OCI-LY1 (cell line): Measurements from ENCODE around the gene NFIB.

Experiments
- H2AFZ ChIP-seq: fragments of 200-600 bp; sonication (generic), shearing (Covaris generic); 2 replicates; pipeline ENCODE4 v1.6.0; 2014; ENCODE audit warnings: antibody characterized with exemption, mild to moderate bottlenecking, low read length
- H3F3A ChIP-seq: fragments of 200-600 bp; sonication (generic), shearing (Covaris generic); 2 replicates; pipeline ENCODE4 v1.6.0; 2014; ENCODE audit warnings: mild to moderate bottlenecking, antibody characterized with exemption, low read length, moderate library complexity; ENCODE audit not compliant: insufficient read depth
- H3K27ac ChIP-seq: fragments of 200-600 bp; sonication (generic); 2 replicates; pipeline ENCODE4 v1.5.1; 2014; ENCODE audit warnings: low read length, mixed run types, mild to moderate bottlenecking, low read depth; ENCODE audit not compliant: poor library complexity, severe bottlenecking
- H3K27me3 ChIP-seq: fragments of 200-600 bp; sonication (generic); 2 replicates; pipeline ENCODE4 v1.6.0; 2014; ENCODE audit warnings: antibody characterized with exemption, mild to moderate bottlenecking, low read length, moderate library complexity; ENCODE audit not compliant: insufficient read depth
- H3K36me3 ChIP-seq: fragments of 200-600 bp; sonication (generic); 2 replicates; pipeline ENCODE4 v1.6.1; 2014; ENCODE audit warnings: mild to moderate bottlenecking, antibody characterized with exemption, low read length, moderate library complexity, mixed read lengths; ENCODE audit not compliant: insufficient read depth
- H3K4me1 ChIP-seq: fragments of 200-600 bp; sonication (generic); 2 replicates; pipeline ENCODE4 v1.5.1; 2014; ENCODE audit warnings: mild to moderate bottlenecking, low read length, moderate library complexity; ENCODE audit not compliant: insufficient read depth, severe bottlenecking
- H3K4me2 ChIP-seq: fragments of 200-600 bp; sonication (generic), shearing (Covaris generic); 2 replicates; pipeline ENCODE4 v1.6.1; 2014; ENCODE audit warnings: low read length
- H3K4me3 ChIP-seq: fragments of 200-600 bp; sonication (generic); 2 replicates; pipeline ENCODE4 v1.5.1; 2014; ENCODE audit warnings: low read length, low read depth, mild to moderate bottlenecking, mixed read lengths; ENCODE audit not compliant: poor library complexity, severe bottlenecking
- H3K79me2 ChIP-seq: fragments of 200-600 bp; shearing (Covaris generic); 2 replicates; pipeline ENCODE4 v1.6.1; 2016; ENCODE audit warnings: mixed run types, low read length, mixed read lengths; ENCODE audit not compliant: insufficient read depth
- H3K9ac ChIP-seq: fragments of 200-600 bp; sonication (generic), shearing (Covaris generic); 2 replicates; pipeline ENCODE4 v1.6.1; 2014; ENCODE audit warnings: mild to moderate bottlenecking, low read length, mixed read lengths
- H3K9me2 ChIP-seq: fragments of 200-600 bp; sonication (generic), shearing (Covaris generic); 2 replicates; pipeline ENCODE4 v1.6.1; 2014; ENCODE audit warnings: low read depth, mild to moderate bottlenecking, low read length, mixed read lengths
- H3K9me3 ChIP-seq: fragments of 200-600 bp; shearing (Covaris generic); 2 replicates; pipeline ENCODE4 v1.6.1; 2014; ENCODE audit warnings: low read length, mixed read lengths
- H4K20me1 ChIP-seq: fragments of 200-600 bp; sonication (generic), shearing (Covaris generic); 2 replicates; pipeline ENCODE4 v1.6.0; 2016; ENCODE audit warnings: mild to moderate bottlenecking, low read length; ENCODE audit not compliant: insufficient read depth
- EZH2 ChIP-seq: fragments of 200-600 bp; sonication (generic), shearing (Covaris generic); IDR thresholded peaks from 2 replicates; pipeline ENCODE4 v1.8.0; 2017; ENCODE audit warnings: borderline replicate concordance, mixed run types, mild to moderate bottlenecking, antibody characterized with exemption, low read length, moderate library complexity, mixed read lengths
- TF ChIP-seq, protein P1 (sequence below): fragments of 200-600 bp; sonication (generic), shearing (Covaris generic); IDR thresholded peaks from 2 replicates; pipeline ENCODE4 v1.5.1; 2017; ENCODE audit warnings: mild to moderate bottlenecking, antibody characterized with exemption, low read length, moderate library complexity, mixed read lengths

Gene NFIB

DNA sequence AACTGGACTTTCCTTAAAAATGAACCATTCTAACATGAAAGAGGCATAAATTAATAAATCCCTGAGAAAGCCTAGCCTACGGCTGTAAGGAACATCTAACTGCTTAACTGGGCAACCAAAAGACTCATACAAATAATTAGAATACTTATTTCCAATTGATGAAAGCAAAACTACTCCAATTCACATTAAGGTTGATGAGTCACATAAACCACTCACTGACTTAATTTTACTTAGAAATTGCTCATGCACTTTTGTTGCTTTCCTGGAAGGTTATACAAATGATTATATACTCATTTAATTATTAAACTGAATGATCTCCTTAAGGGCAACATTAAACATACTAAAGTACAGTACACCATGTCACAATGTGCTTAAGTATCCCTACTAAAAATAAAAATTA is 101.9 kb downstream of the NFIB start:
- Histone ChIP-seq H3K4me3 (no peak overlapping the region), H3K36me3 (no peaks in the 10 kb centered on the region), H3K27me3 (no peaks in the 10 kb centered on the region), H3K9ac (no peak overlapping the region), H3K4me2 (no peak overlapping the region), H2AFZ (no peak overlapping the region), H3K4me1 (no peaks in the 10 kb centered on the region), H3K9me3 (no peaks in the 10 kb centered on the region), H3K9me2 (no peaks in the 10 kb centered on the region), H3F3A (no peaks in the 10 kb centered on the region), H3K79me2 (no peaks in the 10 kb centered on the region), H3K27ac (no peak overlapping the region), H4K20me1 (no peaks in the 10 kb centered on the region)
- TF ChIP-seq EZH2 = no peak
- TF ChIP-seq, protein P1, sequence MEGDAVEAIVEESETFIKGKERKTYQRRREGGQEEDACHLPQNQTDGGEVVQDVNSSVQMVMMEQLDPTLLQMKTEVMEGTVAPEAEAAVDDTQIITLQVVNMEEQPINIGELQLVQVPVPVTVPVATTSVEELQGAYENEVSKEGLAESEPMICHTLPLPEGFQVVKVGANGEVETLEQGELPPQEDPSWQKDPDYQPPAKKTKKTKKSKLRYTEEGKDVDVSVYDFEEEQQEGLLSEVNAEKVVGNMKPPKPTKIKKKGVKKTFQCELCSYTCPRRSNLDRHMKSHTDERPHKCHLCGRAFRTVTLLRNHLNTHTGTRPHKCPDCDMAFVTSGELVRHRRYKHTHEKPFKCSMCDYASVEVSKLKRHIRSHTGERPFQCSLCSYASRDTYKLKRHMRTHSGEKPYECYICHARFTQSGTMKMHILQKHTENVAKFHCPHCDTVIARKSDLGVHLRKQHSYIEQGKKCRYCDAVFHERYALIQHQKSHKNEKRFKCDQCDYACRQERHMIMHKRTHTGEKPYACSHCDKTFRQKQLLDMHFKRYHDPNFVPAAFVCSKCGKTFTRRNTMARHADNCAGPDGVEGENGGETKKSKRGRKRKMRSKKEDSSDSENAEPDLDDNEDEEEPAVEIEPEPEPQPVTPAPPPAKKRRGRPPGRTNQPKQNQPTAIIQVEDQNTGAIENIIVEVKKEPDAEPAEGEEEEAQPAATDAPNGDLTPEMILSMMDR = no peak

DNA sequence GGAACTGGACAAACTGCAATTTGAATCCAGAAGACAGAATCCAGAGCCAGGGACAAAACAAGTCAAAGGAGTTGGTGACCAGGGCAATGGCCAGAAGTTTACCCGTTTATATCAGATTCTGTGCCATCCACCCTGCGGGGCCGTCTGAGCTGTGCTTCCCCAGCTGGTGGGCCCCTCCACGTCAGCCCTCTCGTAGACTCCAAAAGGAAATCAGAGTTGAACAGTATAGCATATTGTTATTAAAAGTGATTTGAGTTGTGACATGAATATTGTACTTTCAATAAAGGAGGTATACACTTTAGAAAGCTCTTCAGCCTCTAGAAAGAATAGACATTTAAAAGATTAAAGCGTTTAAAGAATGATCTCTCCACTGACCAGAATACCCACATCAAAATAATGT is 102.4 kb downstream of the NFIB start:
- Histone ChIP-seq H3K9me3 (no peaks in the 10 kb centered on the region), H3K4me3 (no peak overlapping the region), H4K20me1 (no peaks in the 10 kb centered on the region), H3K4me2 (no peak overlapping the region), H3F3A (no peaks in the 10 kb centered on the region), H3K4me1 (no peaks in the 10 kb centered on the region), H3K27ac (no peak overlapping the region), H3K79me2 (no peaks in the 10 kb centered on the region), H3K9me2 (no peaks in the 10 kb centered on the region), H2AFZ (no peak overlapping the region), H3K9ac (no peak overlapping the region), H3K36me3 (no peaks in the 10 kb centered on the region), H3K27me3 (no peaks in the 10 kb centered on the region)
- TF ChIP-seq EZH2 = no peak
- TF ChIP-seq, protein P1 = no peak

DNA sequence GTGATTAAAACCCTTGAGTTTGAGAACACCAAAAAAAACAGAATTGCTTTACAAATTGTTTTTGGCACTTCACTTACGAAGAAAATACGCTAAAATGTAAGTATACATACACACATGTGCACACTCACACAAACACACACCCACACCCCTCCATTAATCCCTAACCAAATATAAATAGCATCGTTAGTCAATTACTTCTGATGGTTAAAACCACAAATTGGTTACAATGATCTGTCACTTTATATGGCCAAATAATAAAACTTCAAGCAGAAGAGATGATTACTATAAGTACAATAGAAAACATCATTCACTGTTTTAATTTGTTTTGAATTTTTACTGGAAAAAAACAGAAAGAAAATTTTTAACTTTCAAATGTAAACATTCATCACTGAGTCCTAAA is 103.5 kb downstream of the NFIB start:
- Histone ChIP-seq H3F3A (no peaks in the 10 kb centered on the region), H3K4me1 (no peaks in the 10 kb centered on the region), H3K4me3 (no peak overlapping the region), H3K9me2 (no peaks in the 10 kb centered on the region), H3K9ac (no peak overlapping the region), H3K9me3 (no peaks in the 10 kb centered on the region), H3K27me3 (no peaks in the 10 kb centered on the region), H3K27ac (no peak overlapping the region), H3K36me3 (no peaks in the 10 kb centered on the region), H2AFZ (no peak overlapping the region), H4K20me1 (no peaks in the 10 kb centered on the region), H3K4me2 (no peak overlapping the region), H3K79me2 (no peaks in the 10 kb centered on the region)
- TF ChIP-seq, protein P1 = no peak
- no peak for TF ChIP-seq EZH2
